ENCODE results near the gene TMEM14C.

The TMEM14C gene

DNA sequence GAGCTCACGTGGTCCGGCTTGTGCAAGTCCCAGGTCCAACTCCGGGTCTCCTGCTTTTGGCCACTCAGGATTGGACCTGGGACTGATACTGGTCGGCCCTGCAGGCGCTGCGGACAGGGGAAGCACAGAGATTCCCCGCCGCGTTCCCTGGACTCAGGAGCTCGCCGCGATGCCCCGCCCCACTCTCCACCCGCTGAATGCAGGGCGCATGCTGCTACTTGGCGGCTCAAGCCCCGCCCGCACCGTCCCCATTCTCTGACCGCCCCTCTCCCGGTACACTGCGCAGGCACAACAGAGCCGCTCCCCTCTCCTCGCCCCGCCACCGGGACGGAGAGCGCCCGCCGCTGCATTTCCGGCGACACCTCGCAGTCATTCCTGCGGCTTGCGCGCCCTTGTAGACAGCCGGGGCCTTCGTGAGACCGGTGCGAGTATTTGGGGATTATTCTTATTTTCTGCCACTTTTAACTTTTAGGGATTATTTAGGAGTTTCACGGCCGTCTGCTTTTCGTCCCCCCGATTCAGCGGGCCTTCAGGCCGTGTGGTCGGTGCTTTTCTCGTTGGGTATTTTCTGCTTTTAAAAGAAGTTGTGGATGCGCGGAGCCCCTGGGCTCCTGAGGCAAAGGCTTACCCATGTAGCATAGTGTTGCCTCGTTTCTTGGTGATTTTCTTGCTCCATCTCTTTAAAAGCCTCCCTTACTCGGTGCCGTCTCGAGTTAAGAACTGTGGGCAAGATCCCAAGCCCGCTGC, at the start of gene TMEM14C:
TMEM14C (plus strand) TSS at position 251 of the 747 bp plus-strand sequence. CDS start 1,544 bp downstream, outside the sequence.
- H3K4me1 ChIP-seq = peaks cover 7 to 47% (median 27%) of the 10 kb centered on the region in 4 donors
- no peaks in the 10 kb centered on the region for H3K27me3 ChIP-seq
- intact Hi-C loops (cut with DNase I; ENCODE audit: low total_unique reads) = loop anchor here (1.0 to 2.0 kb wide), 2 partner anchors 24 to 28 kb away; partner anchors contain the start of genes C6orf52, PAK1IP1 and TMEM14B
- H3K9me3 ChIP-seq = no peaks in the 10 kb centered on the region
- peaks cover 0 to 28% (median 7%) of the 10 kb centered on the region in 3 donors for H3K36me3 ChIP-seq
- TF ChIP-seq, protein P1, sequence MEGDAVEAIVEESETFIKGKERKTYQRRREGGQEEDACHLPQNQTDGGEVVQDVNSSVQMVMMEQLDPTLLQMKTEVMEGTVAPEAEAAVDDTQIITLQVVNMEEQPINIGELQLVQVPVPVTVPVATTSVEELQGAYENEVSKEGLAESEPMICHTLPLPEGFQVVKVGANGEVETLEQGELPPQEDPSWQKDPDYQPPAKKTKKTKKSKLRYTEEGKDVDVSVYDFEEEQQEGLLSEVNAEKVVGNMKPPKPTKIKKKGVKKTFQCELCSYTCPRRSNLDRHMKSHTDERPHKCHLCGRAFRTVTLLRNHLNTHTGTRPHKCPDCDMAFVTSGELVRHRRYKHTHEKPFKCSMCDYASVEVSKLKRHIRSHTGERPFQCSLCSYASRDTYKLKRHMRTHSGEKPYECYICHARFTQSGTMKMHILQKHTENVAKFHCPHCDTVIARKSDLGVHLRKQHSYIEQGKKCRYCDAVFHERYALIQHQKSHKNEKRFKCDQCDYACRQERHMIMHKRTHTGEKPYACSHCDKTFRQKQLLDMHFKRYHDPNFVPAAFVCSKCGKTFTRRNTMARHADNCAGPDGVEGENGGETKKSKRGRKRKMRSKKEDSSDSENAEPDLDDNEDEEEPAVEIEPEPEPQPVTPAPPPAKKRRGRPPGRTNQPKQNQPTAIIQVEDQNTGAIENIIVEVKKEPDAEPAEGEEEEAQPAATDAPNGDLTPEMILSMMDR (IDR thresholded peaks at IDR 0.05) = no peak
- H3K4me3 ChIP-seq = peak within 1 kb of the TSS; percentile 71 to 73
- peak within 1 kb of the TSS; percentile 78 to 92 for H3K27ac ChIP-seq
- peak; percentile 100 for DNase-seq

DNA sequence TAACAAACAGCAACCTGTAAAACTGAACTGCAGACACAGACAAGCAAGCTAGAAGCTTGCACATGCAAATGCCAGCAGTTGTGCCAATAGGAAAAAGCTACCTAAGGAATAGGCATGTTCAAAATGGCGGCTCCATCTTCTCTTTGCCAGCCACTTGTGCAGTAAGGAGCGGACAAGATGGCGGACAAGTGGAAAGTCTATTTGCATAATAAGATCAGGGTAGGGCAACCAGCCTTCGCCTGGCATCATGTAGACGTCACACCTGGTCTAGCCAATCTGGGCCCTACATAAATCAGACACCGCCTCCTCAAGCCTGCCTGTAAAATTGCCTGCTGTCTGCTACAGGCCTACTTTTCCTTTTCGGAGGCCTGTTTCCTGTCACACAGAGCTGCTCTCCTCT, 46.5 kb upstream of the TMEM14C start:
- Histone ChIP-seq H3K4me1 (no peaks in the 10 kb centered on the region), H3K4me3 (no peak overlapping the region), H3K9me3 (no peaks in the 10 kb centered on the region), H3K36me3 (no peaks in the 10 kb centered on the region), H3K27me3 (no peaks in the 10 kb centered on the region), H3K27ac (no peak overlapping the region)
- intact Hi-C loops (cut with DNase I; ENCODE audit: low total_unique reads) = no loop called here
- TF ChIP-seq, protein P1 (IDR thresholded peaks at IDR 0.05) = no peak
- DNase-seq = no peak

DNA sequence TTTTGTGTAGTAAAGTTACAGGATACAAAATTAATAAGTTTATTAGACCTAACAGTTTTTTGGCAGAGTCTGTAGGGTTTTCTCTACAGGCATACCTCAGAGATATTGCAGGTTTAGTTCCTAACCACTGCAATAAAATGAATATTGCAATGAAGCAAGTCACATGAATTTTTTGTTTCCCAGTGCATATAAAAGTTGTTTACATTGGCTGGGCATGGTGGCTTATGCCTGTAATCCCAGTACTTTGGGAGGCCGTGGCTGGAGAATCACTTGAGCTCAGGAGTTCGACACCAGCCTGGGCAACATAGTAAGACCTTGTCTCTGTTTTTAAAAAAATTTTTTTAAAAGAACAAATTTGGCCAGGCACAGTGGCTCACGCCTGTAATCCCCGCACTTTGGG, 44.4 kb upstream of the TMEM14C start:
- H3K27ac ChIP-seq = no peak overlapping the region
- H3K27me3 ChIP-seq = no peaks in the 10 kb centered on the region
- TF ChIP-seq, protein P1 (IDR thresholded peaks at IDR 0.05) = no peak
- no peaks in the 10 kb centered on the region for H3K4me1 ChIP-seq
- H3K4me3 ChIP-seq = no peak overlapping the region
- no peaks in the 10 kb centered on the region for H3K9me3 ChIP-seq
- intact Hi-C loops (cut with DNase I; ENCODE audit: low total_unique reads) = no loop called here
- no peak for DNase-seq
- H3K36me3 ChIP-seq = no peaks in the 10 kb centered on the region

DNA sequence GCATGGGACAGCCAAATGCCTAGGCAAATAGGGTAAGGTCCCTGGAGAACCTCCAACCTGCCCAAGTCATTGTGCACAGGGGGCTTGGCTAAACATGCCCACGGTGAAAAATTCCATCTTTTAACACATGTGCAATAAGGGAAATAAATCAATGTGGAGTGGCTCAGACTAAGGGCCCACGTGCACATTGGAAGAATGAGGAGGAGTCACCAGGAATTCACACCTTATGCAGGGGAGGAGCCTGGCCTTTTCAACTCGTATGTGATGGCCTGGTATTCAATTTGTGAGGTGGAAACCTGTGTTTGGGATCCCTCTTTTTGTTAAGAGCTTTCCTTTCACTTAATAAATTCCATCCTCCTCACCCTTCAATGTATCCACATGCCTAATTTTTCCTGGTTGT, 41.1 kb upstream of the TMEM14C start:
- no peaks in the 10 kb centered on the region for H3K9me3 ChIP-seq
- DNase-seq = no peak
- H3K4me3 ChIP-seq = no peak overlapping the region
- TF ChIP-seq, protein P1 (IDR thresholded peaks at IDR 0.05) = no peak
- H3K36me3 ChIP-seq = no peaks in the 10 kb centered on the region
- no peaks in the 10 kb centered on the region for H3K4me1 ChIP-seq
- intact Hi-C loops (cut with DNase I; ENCODE audit: low total_unique reads) = no loop called here
- H3K27ac ChIP-seq = no peak overlapping the region
- H3K27me3 ChIP-seq = peaks cover 0 to 6% of the 10 kb centered on the region in 2 donors

DNA sequence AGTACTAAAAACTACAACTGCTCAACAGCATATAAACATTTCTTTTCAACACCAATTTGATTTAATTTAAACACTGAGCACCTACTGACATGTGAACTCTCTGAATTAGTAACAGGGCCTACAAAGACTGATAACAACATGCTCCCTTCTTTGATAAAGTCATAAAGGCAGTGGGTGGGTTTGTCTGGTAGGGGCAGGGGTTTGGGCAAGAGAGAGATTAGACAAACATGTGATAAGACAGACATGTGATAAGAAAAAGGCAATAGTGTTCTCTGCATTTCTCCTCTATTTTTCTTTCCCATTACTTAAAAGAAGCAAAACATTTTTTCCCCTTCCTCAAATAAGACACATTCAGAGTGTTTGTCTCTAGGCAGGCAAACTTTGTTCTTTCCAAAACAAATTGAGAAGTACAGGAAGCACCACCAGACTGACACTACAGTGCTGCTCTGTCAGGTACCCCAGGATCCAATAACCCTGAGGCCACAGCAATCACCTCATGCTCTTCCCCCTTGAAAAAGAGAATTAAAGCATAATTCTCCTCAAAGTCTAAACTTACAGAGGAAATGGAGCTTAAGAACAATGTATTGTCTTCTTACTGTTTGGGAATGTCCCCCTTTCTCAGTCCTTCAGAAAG, 40.4 kb upstream of the TMEM14C start:
- peaks cover 0 to 6% of the 10 kb centered on the region in 2 donors for H3K27me3 ChIP-seq

More for the DNA sequence above, 40.4 kb upstream of the TMEM14C start:
- TF ChIP-seq, protein P1 (IDR thresholded peaks at IDR 0.05) = no peak
- Histone ChIP-seq H3K4me3 (no peak overlapping the region), H3K9me3 (no peaks in the 10 kb centered on the region), H3K4me1 (no peaks in the 10 kb centered on the region), H3K27ac (no peak overlapping the region), H3K36me3 (no peaks in the 10 kb centered on the region)
- intact Hi-C loops (cut with DNase I; ENCODE audit: low total_unique reads) = no loop called here
- DNase-seq = no peak
